ENCODE results near the gene THRA. TPM values are rescaled to one million over a fixed set of nuclear protein-coding genes. Genes with fewer than 3 reads are reported as not detected.

The THRA gene
- total and polyA plus RNA-seq, 9 donors, result 57.3 to 75.2 (median 63.8) TPM

GRCh38 chr17:40092581-40092980 lies 29.8 kb downstream of the THRA start:
- H3K9me3 ChIP-seq (replicated peaks; ENCODE audit: control insufficient read depth, low read depth, low read length), result no peaks in the 10 kb centered on the region
- H3K36me3 ChIP-seq (ENCODE audit: control insufficient read depth, insufficient read depth, low read length), result peaks cover 77% of the 10 kb centered on the region
- peak; percentile 70 for DNase-seq
- peak overlapping the region; percentile 79 for H3K27ac ChIP-seq (ENCODE audit: low read length)
- no peak overlapping the region for H3K4me3 ChIP-seq (ENCODE audit: low read length)
- WGBS (ENCODE audit: insufficient coverage), result no CpG with 5 or more reads among the region's 3 CpGs
- H3K27me3 ChIP-seq (ENCODE audit: control insufficient read depth, insufficient read depth, low read length), result no peaks in the 10 kb centered on the region
- H3K4me1 ChIP-seq (ENCODE audit: control insufficient read depth, insufficient read depth, low read length), result peaks cover 83% of the 10 kb centered on the region

GRCh38 chr17:40093005-40093579 lies 30.3 kb downstream of the THRA start:
- Histone ChIP-seq H3K36me3 (ENCODE audit: control insufficient read depth, insufficient read depth, low read length) (peaks cover 73% of the 10 kb centered on the region), H3K27ac (ENCODE audit: low read length) (peak overlapping the region; percentile 79), H3K4me3 (ENCODE audit: low read length) (no peak overlapping the region), H3K9me3 (replicated peaks; ENCODE audit: control insufficient read depth, low read depth, low read length) (no peaks in the 10 kb centered on the region), H3K27me3 (ENCODE audit: control insufficient read depth, insufficient read depth, low read length) (no peaks in the 10 kb centered on the region), H3K4me1 (ENCODE audit: control insufficient read depth, insufficient read depth, low read length) (peaks cover 88% of the 10 kb centered on the region)
- 80% methylated on average over 27 of the region's 29 CpGs for WGBS (ENCODE audit: insufficient coverage)
- DNase-seq, result peak; percentile 15

- H3K4me3 ChIP-seq (ENCODE audit: low read length), result no peak overlapping the region
- H3K36me3 ChIP-seq (ENCODE audit: control insufficient read depth, insufficient read depth, low read length), result peaks cover 67% of the 10 kb centered on the region
- H3K27me3 ChIP-seq (ENCODE audit: control insufficient read depth, insufficient read depth, low read length), result no peaks in the 10 kb centered on the region
- DNase-seq, result peak; percentile 60
- WGBS (ENCODE audit: insufficient coverage), result 83% methylated on average over 15 of the region's 16 CpGs
- H3K4me1 ChIP-seq (ENCODE audit: control insufficient read depth, insufficient read depth, low read length), result peaks cover 94% of the 10 kb centered on the region
- H3K27ac ChIP-seq (ENCODE audit: low read length), result peak overlapping the region; percentile 79
- no peaks in the 10 kb centered on the region for H3K9me3 ChIP-seq (replicated peaks; ENCODE audit: control insufficient read depth, low read depth, low read length)
These were observed 30.9 kb downstream of the THRA start for GRCh38 chr17:40093580-40094201.

GRCh38 chr17:40094874-40095273 lies 32.1 kb downstream of the THRA start:
- Histone ChIP-seq H3K36me3 (ENCODE audit: control insufficient read depth, insufficient read depth, low read length) (peaks cover 57% of the 10 kb centered on the region), H3K4me3 (ENCODE audit: low read length) (no peak overlapping the region), H3K27ac (ENCODE audit: low read length) (peak overlapping the region; percentile 74), H3K4me1 (ENCODE audit: control insufficient read depth, insufficient read depth, low read length) (peaks cover 96% of the 10 kb centered on the region), H3K9me3 (replicated peaks; ENCODE audit: control insufficient read depth, low read depth, low read length) (no peaks in the 10 kb centered on the region), H3K27me3 (ENCODE audit: control insufficient read depth, insufficient read depth, low read length) (peaks cover 4% of the 10 kb centered on the region)
- 85% methylated on average over 9 of the region's 14 CpGs for WGBS (ENCODE audit: insufficient coverage)
- DNase-seq, result peak; percentile 21

- Histone ChIP-seq H3K27ac (ENCODE audit: low read length) (peak overlapping the region; percentile 74), H3K36me3 (ENCODE audit: control insufficient read depth, insufficient read depth, low read length) (peaks cover 51% of the 10 kb centered on the region), H3K4me1 (ENCODE audit: control insufficient read depth, insufficient read depth, low read length) (peaks cover 96% of the 10 kb centered on the region), H3K27me3 (ENCODE audit: control insufficient read depth, insufficient read depth, low read length) (peaks cover 8% of the 10 kb centered on the region), H3K4me3 (ENCODE audit: low read length) (no peak overlapping the region), H3K9me3 (replicated peaks; ENCODE audit: control insufficient read depth, low read depth, low read length) (no peaks in the 10 kb centered on the region)
- DNase-seq, result peak; percentile 40
- 75% methylated on average over 17 of the region's 17 CpGs for WGBS (ENCODE audit: insufficient coverage)
These were observed 32.7 kb downstream of the THRA start for GRCh38 chr17:40095351-40095943.

- 65% methylated on average over 14 of the region's 23 CpGs for WGBS (ENCODE audit: insufficient coverage)
These were observed 33.4 kb downstream of the THRA start for GRCh38 chr17:40095944-40096791.

GRCh38 chr17:40097087-40097486 lies 34.3 kb downstream of the THRA start:
- no peak overlapping the region for H3K4me3 ChIP-seq (ENCODE audit: low read length)
- peaks cover 45% of the 10 kb centered on the region for H3K36me3 ChIP-seq (ENCODE audit: control insufficient read depth, insufficient read depth, low read length)
- 79% methylated on average over 7 of the region's 10 CpGs for WGBS (ENCODE audit: insufficient coverage)
- H3K27ac ChIP-seq (ENCODE audit: low read length), result peak overlapping the region; percentile 74
- peaks cover 8% of the 10 kb centered on the region for H3K27me3 ChIP-seq (ENCODE audit: control insufficient read depth, insufficient read depth, low read length)
- peaks cover 93% of the 10 kb centered on the region for H3K4me1 ChIP-seq (ENCODE audit: control insufficient read depth, insufficient read depth, low read length)
- peak; percentile 26 for DNase-seq
- no peaks in the 10 kb centered on the region for H3K9me3 ChIP-seq (replicated peaks; ENCODE audit: control insufficient read depth, low read depth, low read length)

More at GRCh38 chr17:40095944-40096791, 33.4 kb downstream of the THRA start:
- H3K4me1 ChIP-seq (ENCODE audit: control insufficient read depth, insufficient read depth, low read length), result peaks cover 96% of the 10 kb centered on the region
- DNase-seq, result peak; percentile 87
- no peak overlapping the region for H3K4me3 ChIP-seq (ENCODE audit: low read length)
- H3K27me3 ChIP-seq (ENCODE audit: control insufficient read depth, insufficient read depth, low read length), result peaks cover 8% of the 10 kb centered on the region
- H3K36me3 ChIP-seq (ENCODE audit: control insufficient read depth, insufficient read depth, low read length), result peaks cover 46% of the 10 kb centered on the region
- H3K27ac ChIP-seq (ENCODE audit: low read length), result peak overlapping the region; percentile 74
- H3K9me3 ChIP-seq (replicated peaks; ENCODE audit: control insufficient read depth, low read depth, low read length), result no peaks in the 10 kb centered on the region

GRCh38 chr17:40097931-40098845 lies 35.4 kb downstream of the THRA start:
- Histone ChIP-seq H3K4me3 (ENCODE audit: low read length) (peak overlapping the region; percentile 18), H3K4me1 (ENCODE audit: control insufficient read depth, insufficient read depth, low read length) (peaks cover 86% of the 10 kb centered on the region), H3K36me3 (ENCODE audit: control insufficient read depth, insufficient read depth, low read length) (peaks cover 37% of the 10 kb centered on the region), H3K27ac (ENCODE audit: low read length) (peak overlapping the region; percentile 94), H3K9me3 (replicated peaks; ENCODE audit: control insufficient read depth, low read depth, low read length) (no peaks in the 10 kb centered on the region), H3K27me3 (ENCODE audit: control insufficient read depth, insufficient read depth, low read length) (peaks cover 8% of the 10 kb centered on the region)
- peak; percentile 61 for DNase-seq
- WGBS (ENCODE audit: insufficient coverage), result 90% methylated on average over 6 of the region's 9 CpGs

- peak overlapping the region; percentile 94 for H3K27ac ChIP-seq (ENCODE audit: low read length)
- peaks cover 86% of the 10 kb centered on the region for H3K4me1 ChIP-seq (ENCODE audit: control insufficient read depth, insufficient read depth, low read length)
- peaks cover 28% of the 10 kb centered on the region for H3K36me3 ChIP-seq (ENCODE audit: control insufficient read depth, insufficient read depth, low read length)
- peak overlapping the region; percentile 59 for H3K4me3 ChIP-seq (ENCODE audit: low read length)
- WGBS (ENCODE audit: insufficient coverage), result 1% methylated on average over 29 of the region's 52 CpGs
- H3K27me3 ChIP-seq (ENCODE audit: control insufficient read depth, insufficient read depth, low read length), result peaks cover 8% of the 10 kb centered on the region
- peak; percentile 97 for DNase-seq
- no peaks in the 10 kb centered on the region for H3K9me3 ChIP-seq (replicated peaks; ENCODE audit: control insufficient read depth, low read depth, low read length)
These were observed 36.3 kb downstream of the THRA start for GRCh38 chr17:40098846-40099618.

Data from muscle of leg (tissue), 11 donors.